ENCODE measurements around the gene CDK11B. TPM values are rescaled to one million over a fixed set of nuclear protein-coding genes. Genes with fewer than 3 reads are reported as not detected.

CDK11B gene
- total RNA-seq, 1 experiment from 2014 or later, result 30.1 TPM

GRCh38 chr1:1623181-1623630, 35.6 kb downstream of the CDK11B start:
- Mint-ChIP-seq H3K27me3 (ENCODE audit: low read depth) (no peaks in the 10 kb centered on the region; the same call in 1 of the 2 replicates), H3K4me3 (no peak overlapping the region), H3K27ac (no peak overlapping the region), H3K9me3 (no peaks in the 10 kb centered on the region), H3K36me3 (ENCODE audit: insufficient read depth in 1 of 3, low read depth in 3 of 3) (peaks cover 0 to 2% (median 0%) of the 10 kb centered on the region in 3 experiments; a peak in 1 of 7 replicates), H3K4me1 (no peaks in the 10 kb centered on the region)
- H3K4me2 ChIP-seq (ENCODE audit: insufficient read depth, insufficient read length, low read length), result no peak overlapping the region
- H2BK15ac ChIP-seq (ENCODE audit: low read depth, low read length), result no peak overlapping the region
- no peak overlapping the region for H2AK5ac ChIP-seq (ENCODE audit: insufficient read length, low read length)
- no peak overlapping the region for H3K27ac ChIP-seq (ENCODE audit: insufficient read length, low read depth, low read length)
- no peak overlapping the region for H3K18ac ChIP-seq (ENCODE audit: insufficient read length, low read depth, low read length)
- no peak for TF ChIP-seq CTCF (conservative IDR thresholded peaks at IDR 0.05)
- H3K4me1 ChIP-seq (ENCODE audit: insufficient read depth, low read length), result no peaks in the 10 kb centered on the region
- no peak overlapping the region for H4K91ac ChIP-seq (ENCODE audit: insufficient read length, low read depth, low read length)
- no peak overlapping the region for H2BK5ac ChIP-seq (ENCODE audit: insufficient read length, low read length)
- no peak overlapping the region for H2BK20ac ChIP-seq (ENCODE audit: low read depth, low read length, poor library complexity, severe bottlenecking)
- no peaks in the 10 kb centered on the region for H4K20me1 ChIP-seq (ENCODE audit: control insufficient read depth, insufficient read depth, insufficient read length)
- no peaks in the 10 kb centered on the region for H3K23me2 ChIP-seq (ENCODE audit: insufficient read length, low read depth, low read length, poor library complexity, severe bottlenecking)
- H3T11ph ChIP-seq (ENCODE audit: low read length), result no peak overlapping the region
- H3K14ac ChIP-seq (ENCODE audit: insufficient read depth, low read length), result no peak overlapping the region
- no peak for DNase-seq
- no peak overlapping the region for H4K5ac ChIP-seq (ENCODE audit: insufficient read length, low read depth, low read length)
- no peaks in the 10 kb centered on the region for H3K79me2 ChIP-seq (ENCODE audit: insufficient read depth, low read length)
- H4K8ac ChIP-seq (replicated peaks; ENCODE audit: insufficient read length, low read depth, low read length), result no peak overlapping the region
- no peak overlapping the region for H3K9ac ChIP-seq (ENCODE audit: extremely low read depth, insufficient read length, low read length)
- no peak overlapping the region for H3K56ac ChIP-seq (ENCODE audit: insufficient read length, low read depth, low read length)
- H2AFZ ChIP-seq (ENCODE audit: low read length), result no peak overlapping the region
- WGBS (ENCODE audit: extremely low coverage, insufficient read length, low lambda C conversion rate), result no CpG with 5 or more reads among the region's 33 CpGs
- no peak overlapping the region for H2BK120ac ChIP-seq (ENCODE audit: low read depth, low read length, poor library complexity, severe bottlenecking)
- H3K9me3 ChIP-seq (ENCODE audit: control insufficient read depth, low read depth, low read length), result no peaks in the 10 kb centered on the region
- H3K79me1 ChIP-seq (ENCODE audit: insufficient read depth, low read depth, low read length, poor library complexity, severe bottlenecking), result no peaks in the 10 kb centered on the region
- H2BK12ac ChIP-seq (ENCODE audit: insufficient read length, low read depth, low read length), result no peak overlapping the region
- no peak overlapping the region for H3K23ac ChIP-seq (ENCODE audit: insufficient read length, low read depth, low read length)
- H3K27me3 ChIP-seq (ENCODE audit: insufficient read depth, low read length), result no peaks in the 10 kb centered on the region
- H3K4ac ChIP-seq (ENCODE audit: low read depth, low read length), result no peak overlapping the region

All from H9 (cell line).